Parathyroid adenoma (tissue), 2 donors: ENCODE data around the gene LAMB4.

ENCODE experiments used
- H2AFZ ChIP-seq: fragments of 300-600 bp; sonication (generic); one replicate; pipeline ENCODE4 v1.7.0; 2017; ENCODE audit warnings: antibody characterized with exemption, mild to moderate bottlenecking
- H3K27ac ChIP-seq: fragments of 300-600 bp; sonication (generic); one replicate; pipeline ENCODE4 v1.7.0; 2017
- H3K27me3 ChIP-seq: fragments of 300-600 bp; sonication (generic); one replicate; pipeline ENCODE4 v1.7.0; 2017; ENCODE audit warnings: low read length; ENCODE audit not compliant: control insufficient read depth, insufficient read depth
- H3K36me3 ChIP-seq: fragments of 300-600 bp; sonication (generic); one replicate; pipeline ENCODE4 v1.7.0; 2017; ENCODE audit warnings: low read length; ENCODE audit not compliant: control insufficient read depth, insufficient read depth
- H3K4me1 ChIP-seq: fragments of 300-600 bp; sonication (generic); one replicate; pipeline ENCODE4 v1.7.0; 2017; ENCODE audit warnings: control low read depth
- H3K4me2 ChIP-seq: fragments of 300-600 bp; sonication (generic); one replicate; pipeline ENCODE4 v1.7.0; 2017; ENCODE audit warnings: low read length
- H3K4me3 ChIP-seq: fragments of 300-600 bp; sonication (generic); one replicate; pipeline ENCODE4 v1.7.0; 2017; ENCODE audit warnings: low read depth, low read length
- H3K79me2 ChIP-seq: fragments of 300-600 bp; sonication (generic); one replicate; pipeline ENCODE4 v1.7.0; 2017; ENCODE audit warnings: control low read depth
- H3K9ac ChIP-seq: fragments of 300-600 bp; sonication (generic); one replicate; pipeline ENCODE4 v1.7.0; 2017; ENCODE audit warnings: mild to moderate bottlenecking
- H3K9me3 ChIP-seq: fragments of 300-600 bp; sonication (generic); one replicate; pipeline ENCODE4 v1.7.0; 2017; ENCODE audit warnings: low read length; ENCODE audit not compliant: control insufficient read depth
- TF ChIP-seq, protein P1 (sequence below): fragments of 300-600 bp; sonication (generic); IDR thresholded peaks from one replicate; pipeline ENCODE4 v1.7.0; 2017; ENCODE audit warnings: antibody characterized with exemption, mild to moderate bottlenecking
- donor health status: primary hyperparathyroidism.

The LAMB4 gene

DNA sequence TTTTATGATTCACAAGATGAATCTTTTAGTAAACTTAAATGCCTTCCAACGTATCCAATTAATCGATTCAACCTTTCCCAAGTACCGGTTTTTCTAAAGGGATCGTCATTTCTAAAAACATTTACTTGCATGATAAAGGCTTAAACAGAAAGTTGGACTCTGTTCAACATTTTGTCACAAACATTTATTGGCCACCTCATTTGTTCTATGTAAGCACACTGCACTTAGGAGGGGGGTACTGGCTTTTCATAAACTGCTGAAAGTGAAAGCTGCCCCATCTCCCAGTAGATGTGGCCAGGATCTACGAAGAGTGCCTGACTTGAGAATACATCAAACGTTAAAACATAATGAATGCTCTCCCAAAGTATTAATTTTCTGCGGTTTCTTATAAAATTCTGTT, 37.3 kb upstream of the LAMB4 start:
- no peak overlapping the region for H3K4me2 ChIP-seq
- TF ChIP-seq, protein P1, sequence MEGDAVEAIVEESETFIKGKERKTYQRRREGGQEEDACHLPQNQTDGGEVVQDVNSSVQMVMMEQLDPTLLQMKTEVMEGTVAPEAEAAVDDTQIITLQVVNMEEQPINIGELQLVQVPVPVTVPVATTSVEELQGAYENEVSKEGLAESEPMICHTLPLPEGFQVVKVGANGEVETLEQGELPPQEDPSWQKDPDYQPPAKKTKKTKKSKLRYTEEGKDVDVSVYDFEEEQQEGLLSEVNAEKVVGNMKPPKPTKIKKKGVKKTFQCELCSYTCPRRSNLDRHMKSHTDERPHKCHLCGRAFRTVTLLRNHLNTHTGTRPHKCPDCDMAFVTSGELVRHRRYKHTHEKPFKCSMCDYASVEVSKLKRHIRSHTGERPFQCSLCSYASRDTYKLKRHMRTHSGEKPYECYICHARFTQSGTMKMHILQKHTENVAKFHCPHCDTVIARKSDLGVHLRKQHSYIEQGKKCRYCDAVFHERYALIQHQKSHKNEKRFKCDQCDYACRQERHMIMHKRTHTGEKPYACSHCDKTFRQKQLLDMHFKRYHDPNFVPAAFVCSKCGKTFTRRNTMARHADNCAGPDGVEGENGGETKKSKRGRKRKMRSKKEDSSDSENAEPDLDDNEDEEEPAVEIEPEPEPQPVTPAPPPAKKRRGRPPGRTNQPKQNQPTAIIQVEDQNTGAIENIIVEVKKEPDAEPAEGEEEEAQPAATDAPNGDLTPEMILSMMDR = no peak
- H3K27me3 ChIP-seq = no peaks in the 10 kb centered on the region
- no peaks in the 10 kb centered on the region for H3K79me2 ChIP-seq
- no peaks in the 10 kb centered on the region for H3K9me3 ChIP-seq
- no peak overlapping the region for H3K9ac ChIP-seq
- H2AFZ ChIP-seq = no peak overlapping the region
- no peak overlapping the region for H3K27ac ChIP-seq
- no peak overlapping the region for H3K4me3 ChIP-seq
- no peaks in the 10 kb centered on the region for H3K4me1 ChIP-seq
- H3K36me3 ChIP-seq = no peaks in the 10 kb centered on the region

DNA sequence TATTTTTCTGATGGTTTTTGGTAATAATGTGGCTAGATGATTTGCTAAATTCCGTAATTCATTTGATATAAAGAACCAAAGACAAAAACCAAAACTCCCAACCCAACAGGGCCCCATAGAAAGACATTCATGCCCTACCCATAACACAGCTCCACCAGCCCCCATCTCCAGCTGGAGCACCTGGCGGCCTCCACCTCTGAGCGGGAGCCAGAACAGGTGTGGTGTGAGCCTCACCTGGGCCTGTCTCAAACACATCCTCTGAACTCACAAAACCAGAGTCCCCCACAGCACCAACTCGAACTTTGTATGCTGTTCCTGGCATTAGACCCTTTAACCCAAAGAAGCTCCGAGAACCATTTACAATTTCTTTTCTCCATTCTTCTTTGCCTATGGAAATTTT, 36.5 kb upstream of the LAMB4 start:
- Histone ChIP-seq H3K36me3 (no peaks in the 10 kb centered on the region), H3K4me2 (no peak overlapping the region), H3K9ac (no peak overlapping the region), H3K27me3 (no peaks in the 10 kb centered on the region), H3K27ac (no peak overlapping the region), H3K4me3 (no peak overlapping the region), H3K9me3 (no peaks in the 10 kb centered on the region), H3K4me1 (no peaks in the 10 kb centered on the region), H2AFZ (no peak overlapping the region), H3K79me2 (no peaks in the 10 kb centered on the region)
- TF ChIP-seq, protein P1 = no peak

DNA sequence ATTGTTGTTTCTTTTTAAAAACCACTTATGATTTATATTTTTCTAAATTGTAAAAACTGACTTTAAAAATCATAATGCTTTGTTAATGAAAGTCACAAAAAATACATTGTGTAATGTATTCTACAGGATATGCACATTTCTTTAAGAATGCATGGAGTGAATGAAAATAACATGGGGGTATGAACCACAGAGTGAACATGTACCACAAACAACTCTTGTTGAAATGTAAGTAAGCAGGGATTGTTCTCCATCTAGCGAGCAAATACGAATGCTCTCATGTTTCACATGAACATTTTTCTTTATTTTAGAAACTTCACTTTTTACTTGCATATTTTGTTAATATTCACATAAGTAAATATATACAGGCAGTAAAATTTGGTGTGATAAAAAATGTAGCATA, 35.6 kb upstream of the LAMB4 start:
- Histone ChIP-seq H2AFZ (no peak overlapping the region), H3K79me2 (no peaks in the 10 kb centered on the region), H3K4me3 (no peak overlapping the region), H3K9ac (no peak overlapping the region), H3K9me3 (no peaks in the 10 kb centered on the region), H3K27ac (no peak overlapping the region), H3K4me2 (no peak overlapping the region), H3K4me1 (no peaks in the 10 kb centered on the region), H3K27me3 (no peaks in the 10 kb centered on the region), H3K36me3 (no peaks in the 10 kb centered on the region)
- TF ChIP-seq, protein P1 = no peak

- TF ChIP-seq, protein P1 = no peak
- Histone ChIP-seq H3K79me2 (no peaks in the 10 kb centered on the region), H3K4me3 (no peak overlapping the region), H3K36me3 (no peaks in the 10 kb centered on the region), H3K27ac (no peak overlapping the region), H2AFZ (no peak overlapping the region), H3K27me3 (no peaks in the 10 kb centered on the region), H3K9me3 (no peaks in the 10 kb centered on the region), H3K9ac (no peak overlapping the region), H3K4me1 (no peaks in the 10 kb centered on the region), H3K4me2 (no peak overlapping the region)
Measured at GRCh38 chr7:108164946-108165345, 34.8 kb upstream of the LAMB4 start.

DNA sequence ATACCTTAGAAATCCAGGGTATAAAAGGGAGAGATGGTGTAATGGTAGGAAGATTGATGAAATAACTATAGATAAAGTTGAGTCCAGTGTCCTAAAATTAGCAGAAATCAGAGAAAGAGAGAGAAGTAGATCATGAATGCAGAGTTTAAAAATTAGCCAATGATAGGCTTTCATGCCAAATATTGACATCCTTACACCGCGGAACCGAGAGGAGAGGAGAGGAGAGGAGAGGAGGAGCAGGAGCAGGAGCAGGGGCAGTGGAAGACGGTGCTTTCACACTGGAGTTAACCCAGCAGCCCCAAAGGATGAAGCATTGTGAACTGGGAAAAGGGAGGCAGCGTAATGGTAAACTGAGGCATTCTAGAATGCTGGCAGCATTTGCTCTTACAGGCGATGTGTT, 34.2 kb upstream of the LAMB4 start:
- Histone ChIP-seq H3K4me2 (no peak overlapping the region), H3K27ac (no peak overlapping the region), H2AFZ (no peak overlapping the region), H3K36me3 (no peaks in the 10 kb centered on the region), H3K9me3 (no peaks in the 10 kb centered on the region), H3K27me3 (no peaks in the 10 kb centered on the region), H3K4me1 (no peaks in the 10 kb centered on the region), H3K4me3 (no peak overlapping the region), H3K9ac (no peak overlapping the region), H3K79me2 (no peaks in the 10 kb centered on the region)
- TF ChIP-seq, protein P1 = no peak
